ENCODE measurements around the gene DNAH14.
A peak's percentile ranks its signal among the peaks of the same experiment; 100 is the strongest.

Gene DNAH14

DNA sequence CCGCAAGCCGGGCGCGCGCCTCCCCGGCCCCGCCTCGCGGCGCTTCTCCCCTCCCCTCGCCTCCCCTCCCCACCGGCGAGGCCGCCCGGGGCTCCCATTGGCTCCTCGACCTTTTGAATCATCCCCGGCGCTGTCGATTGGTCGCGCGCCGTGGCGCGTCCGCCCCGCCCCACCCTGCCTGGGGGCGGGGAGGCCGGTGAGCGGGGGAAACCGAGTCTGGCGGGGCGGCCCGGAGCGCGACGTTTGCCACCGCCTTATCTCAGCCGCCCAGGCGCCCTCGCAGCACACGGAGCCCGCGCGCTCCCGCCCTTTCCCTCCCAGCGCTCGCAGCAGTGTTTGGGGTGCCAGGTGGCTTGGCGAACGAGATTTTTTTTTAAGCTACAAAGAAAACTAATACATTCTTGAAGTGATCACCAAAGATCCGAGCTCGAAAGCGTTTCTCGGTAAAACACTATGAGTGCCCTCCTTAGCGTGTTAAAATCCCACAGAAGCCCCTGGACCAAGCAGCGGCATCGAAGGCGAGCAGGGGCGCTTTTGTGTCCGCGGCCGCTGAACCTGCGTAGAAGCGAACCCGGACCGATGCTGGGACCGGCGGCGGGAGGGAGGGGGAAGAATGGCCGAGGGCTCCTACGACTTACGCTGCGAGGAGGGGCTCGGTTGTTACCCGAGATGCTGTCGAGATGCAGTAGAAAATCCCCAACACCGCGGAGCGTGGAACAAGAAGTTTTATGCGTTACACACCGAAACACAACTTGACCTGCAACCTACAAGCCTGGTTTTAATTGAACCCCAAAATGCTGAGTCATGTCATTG lies 498.8 kb downstream of the DNAH14 start:
- peak; percentile 92 for DNase-seq (ENCODE audit: low read depth)

DNA sequence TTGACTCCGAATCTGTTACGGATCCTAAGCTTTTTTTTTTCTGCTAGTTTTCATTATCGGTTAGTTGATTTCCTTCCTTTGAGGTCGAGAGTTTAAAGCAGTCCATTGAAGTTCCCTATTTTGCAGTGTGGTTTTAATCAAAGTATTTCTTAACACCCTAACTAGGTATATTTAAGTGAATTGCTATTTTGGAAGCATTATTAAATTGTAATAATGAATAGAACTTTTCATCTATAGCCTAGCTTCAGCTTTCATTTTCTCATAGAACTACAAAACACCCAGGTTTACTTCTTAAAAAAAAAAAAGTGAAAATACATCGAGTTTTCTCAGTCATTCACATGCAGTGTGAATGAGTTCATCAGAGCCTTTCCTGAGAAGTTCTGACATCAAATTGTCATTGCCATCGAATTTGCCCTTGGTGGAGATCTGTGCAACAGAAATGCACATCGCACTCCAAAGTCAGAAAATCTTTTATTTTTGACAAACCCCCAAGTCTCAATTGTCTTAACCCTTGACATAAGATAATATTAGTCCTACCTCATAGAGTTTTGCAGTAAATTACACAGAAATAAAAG lies 499.5 kb downstream of the DNAH14 start:
- no peak for DNase-seq (ENCODE audit: low read depth)

DNA sequence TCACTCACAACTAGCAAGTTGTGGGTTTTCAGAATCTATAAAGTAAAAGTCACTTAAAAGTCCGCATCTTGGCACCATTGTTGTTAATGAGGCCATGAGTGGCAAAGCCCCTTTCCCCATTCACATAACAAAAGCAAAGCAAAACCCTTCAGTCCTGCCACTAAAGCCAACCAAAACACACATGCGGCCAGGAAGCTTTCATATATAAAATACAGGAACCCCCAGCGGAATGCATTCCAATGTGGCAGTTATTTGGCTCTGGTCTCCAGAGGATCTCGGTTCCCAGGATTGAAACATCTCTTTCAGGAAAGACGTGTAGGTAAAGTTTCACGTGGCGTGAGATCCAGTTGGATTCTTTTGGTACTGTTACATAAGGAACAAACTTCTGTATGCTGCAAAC lies 500.8 kb downstream of the DNAH14 start:
- no peak for DNase-seq (ENCODE audit: low read depth)

DNA sequence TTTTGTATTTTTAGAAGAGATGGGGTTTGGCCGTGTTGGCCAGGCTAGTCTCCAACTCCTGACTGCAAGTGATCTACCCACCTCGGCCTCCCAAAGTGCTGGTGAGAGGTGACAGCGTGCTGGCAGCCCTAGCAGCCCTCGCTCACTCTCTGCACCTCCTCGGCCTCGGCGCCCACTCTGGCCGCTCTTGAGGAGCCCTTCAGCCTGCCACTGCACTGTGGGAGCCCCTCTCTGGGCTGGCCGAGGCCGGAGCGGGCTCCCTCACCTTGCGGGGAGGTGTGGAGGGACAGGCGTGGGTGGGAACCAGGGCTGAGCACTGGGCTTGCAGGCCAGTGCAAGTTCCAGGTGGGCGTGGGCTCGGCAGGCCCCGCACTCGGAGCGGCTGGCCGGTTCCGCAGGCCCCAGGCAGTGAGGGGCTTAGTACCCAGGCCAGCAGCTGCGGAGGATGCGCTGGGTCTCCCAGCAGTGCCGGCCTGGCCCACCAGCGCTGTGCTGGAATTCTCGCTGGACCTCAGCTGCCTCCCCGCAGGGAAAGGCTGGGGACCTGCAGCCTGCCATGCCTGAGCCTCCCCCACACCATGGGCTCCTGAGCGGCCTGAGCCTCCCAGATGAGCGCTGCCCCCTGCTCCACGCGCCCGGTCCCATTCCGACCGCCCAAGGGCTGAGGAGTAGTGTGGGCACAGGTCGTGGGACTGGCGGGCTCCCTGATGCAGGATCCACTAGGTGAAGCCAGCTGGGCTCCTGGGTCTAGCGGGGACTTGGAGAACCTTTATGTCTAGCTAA lies 501.8 kb downstream of the DNAH14 start:
- no peak for DNase-seq (ENCODE audit: low read depth)

DNA sequence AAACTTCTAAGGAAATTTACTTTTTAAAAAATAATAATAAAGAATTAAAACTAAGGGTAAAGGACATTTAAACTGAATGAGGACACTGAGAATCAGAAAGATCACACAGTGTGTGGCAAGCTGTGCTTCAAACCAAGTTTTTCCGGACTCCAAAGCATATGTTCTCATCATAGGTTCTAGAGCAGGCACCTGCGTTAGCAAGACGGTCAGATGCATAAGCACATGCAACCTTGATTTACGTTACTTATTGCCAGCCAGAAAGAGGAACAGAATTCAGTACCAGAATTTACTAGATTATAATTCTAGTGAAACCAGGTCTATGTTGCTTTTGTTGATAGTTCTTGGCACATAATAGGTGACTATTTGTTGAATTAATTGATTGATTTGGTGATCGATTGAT lies 504.6 kb downstream of the DNAH14 start:
- DNase-seq (ENCODE audit: low read depth), result no peak

DNA sequence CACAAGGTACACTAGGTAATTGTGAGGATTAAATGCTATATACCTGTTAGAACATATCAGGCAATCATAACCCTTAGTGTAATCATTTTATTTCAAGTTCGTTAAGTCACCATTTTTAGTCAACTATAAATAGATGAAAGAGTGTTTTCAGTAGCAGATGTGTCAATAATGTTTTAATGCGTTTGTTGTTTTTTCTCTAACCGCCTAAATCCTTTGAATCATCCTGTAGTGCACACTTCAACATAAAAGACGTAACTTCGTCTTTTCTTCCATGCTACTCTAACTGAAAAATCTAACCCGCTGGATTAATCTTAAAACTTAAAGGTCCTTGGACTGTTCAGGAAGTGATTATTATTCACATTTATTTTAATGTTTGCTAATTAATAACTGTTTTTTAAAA lies 505.6 kb downstream of the DNAH14 start:
- DNase-seq (ENCODE audit: low read depth), result no peak

DNA sequence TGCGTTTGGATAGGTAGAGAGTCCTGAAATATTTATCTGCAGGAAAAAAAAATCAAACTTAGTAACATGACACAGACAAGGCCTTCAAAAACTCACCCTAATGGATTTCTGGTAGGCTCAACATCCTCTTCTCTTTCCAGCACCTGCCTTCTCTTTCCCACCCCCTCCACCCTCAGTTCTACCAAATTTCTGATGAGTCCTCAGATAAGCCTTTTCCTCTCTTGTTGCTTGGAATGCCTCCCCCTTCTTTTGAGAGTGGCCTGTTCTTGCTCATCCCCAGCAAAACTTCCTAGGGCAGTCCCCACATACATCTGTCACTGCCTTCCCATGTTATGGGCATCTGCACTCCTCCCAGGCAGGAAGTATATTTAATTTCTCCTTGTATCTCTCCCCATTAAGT lies 506.0 kb downstream of the DNAH14 start:
- no peak for DNase-seq (ENCODE audit: low read depth)

DNA sequence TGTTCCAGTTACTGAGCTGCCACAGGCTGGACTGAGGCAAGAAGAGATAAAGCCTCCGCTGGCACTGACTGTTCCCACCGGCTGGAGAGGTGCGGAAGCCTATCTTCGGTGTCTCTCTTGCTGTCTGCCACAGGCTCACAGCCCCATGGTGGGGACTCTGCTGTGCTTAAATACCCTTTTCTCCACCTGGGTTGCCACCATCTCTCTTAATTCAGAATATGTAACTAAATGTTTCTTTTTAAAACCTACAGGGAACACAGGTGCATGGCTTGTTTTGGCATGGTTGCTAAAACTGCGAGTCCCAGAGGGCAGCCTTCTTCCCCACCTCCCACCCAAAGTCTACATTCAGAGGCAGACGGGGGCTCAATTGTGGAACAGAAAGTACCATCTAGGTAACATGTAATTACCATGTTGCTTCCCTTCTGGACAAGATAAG lies 506.5 kb downstream of the DNAH14 start:
- no peak for DNase-seq (ENCODE audit: low read depth)

DNA sequence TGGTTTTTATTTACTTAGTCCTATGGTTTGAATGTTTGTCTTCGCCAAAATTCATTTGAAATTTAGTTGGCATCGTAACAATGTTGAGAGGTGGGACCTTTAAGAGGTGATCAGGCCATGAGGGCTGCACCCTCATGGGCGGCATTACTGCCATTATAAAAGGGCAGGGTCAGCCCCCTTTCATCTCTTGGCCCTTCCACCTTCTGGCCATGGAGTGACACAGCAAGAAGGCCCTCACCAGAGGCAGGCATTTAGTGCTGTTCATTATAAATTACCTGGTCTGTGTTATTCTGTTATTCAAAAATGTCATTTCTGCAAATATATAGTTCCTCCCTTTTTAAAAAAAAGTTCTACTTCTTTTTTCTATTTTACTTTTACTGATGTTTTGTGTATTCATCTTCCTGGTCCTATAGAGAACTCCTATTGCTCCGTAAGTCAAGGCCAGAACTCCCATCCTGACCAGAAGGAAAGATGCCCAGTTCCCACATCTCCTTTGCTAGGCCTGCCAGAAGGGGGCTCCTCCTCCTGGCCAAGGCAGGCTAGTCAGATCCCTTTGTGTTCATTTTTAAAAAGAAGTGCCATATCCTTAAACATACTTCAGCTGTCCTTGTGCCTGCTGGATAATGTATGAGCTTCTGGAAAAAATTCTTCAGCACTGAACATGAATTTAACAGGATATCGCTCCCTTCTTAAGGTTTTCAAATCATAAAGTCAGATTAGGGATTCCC lies 508.4 kb downstream of the DNAH14 start:
- DNase-seq (ENCODE audit: low read depth), result no peak

DNA sequence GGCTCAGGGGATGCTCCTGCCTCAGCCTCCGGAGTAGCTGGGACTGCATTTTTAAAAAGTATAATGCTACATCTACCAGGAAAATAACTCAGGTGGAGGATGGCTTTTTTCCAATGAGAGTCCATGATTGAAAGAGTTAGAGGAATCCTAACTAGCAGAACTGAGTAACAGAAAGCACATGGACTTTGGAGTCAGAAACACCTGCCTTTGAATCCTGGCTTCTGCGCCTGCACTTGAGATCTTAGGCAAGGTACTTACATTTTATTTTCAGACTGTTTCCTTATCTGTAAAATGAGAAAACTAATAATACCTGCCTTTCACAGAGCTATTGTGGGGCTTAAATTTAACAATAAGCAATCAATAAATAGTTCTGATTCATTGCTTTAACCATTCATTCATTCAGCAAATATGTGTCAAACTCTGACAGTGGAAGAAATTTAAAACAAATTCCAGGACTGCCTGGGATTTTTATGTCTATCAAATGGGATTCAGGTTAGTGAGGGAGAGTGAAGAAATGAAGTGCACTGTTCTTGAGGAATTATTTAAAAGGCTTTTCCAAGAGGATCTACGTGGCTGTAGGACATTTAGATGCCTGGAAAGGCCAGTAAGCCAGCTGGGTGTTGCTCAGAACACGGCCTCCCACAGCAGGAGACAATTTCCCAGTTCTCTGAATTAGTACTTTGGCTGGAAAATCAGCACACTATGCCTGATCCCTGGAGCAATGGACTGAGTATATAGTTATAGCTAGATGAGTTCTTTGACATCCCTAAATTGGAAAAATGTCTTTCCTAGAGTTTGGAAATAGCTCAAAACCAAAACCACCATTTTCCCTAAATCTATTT lies 511.1 kb downstream of the DNAH14 start:
- DNase-seq (ENCODE audit: low read depth), result no peak

DNA sequence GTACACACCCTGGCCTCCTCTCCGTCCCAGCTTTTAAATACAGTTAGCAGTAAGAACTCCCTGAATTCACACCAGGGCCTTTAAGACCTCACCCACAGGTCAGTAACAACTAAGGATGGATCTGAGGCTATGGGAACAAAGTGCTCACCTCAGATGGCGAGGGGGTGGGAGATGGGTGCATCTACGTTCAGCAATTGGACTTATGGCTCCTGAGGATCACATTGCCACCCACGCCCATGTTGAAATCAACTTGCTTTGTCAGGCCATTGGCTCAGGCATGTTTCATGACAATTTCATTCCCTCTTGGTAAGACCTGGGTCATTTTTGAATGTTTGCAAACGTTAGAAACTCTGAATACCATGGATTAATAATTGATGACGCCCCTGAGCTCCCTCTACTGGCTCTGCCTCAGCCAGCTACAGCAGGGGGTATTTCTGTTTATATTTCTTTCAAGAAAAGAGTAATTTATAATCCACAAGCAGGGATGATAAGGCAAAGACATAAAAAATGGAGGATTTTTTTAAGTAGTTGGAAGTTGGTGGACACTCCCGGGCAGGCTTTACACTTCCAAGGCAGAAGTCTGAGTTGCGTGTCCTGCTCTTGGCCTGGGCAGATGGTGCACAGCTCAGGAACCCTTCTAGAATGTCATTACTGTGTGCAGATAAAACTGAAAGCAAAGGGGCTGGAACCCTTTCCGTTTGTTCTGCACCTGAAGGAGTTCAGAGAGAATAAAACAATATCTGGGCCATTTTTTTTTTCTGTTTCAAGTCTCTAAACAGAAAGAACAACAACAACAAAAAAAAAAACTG lies 512.0 kb downstream of the DNAH14 start:
- no peak for DNase-seq (ENCODE audit: low read depth)

DNA sequence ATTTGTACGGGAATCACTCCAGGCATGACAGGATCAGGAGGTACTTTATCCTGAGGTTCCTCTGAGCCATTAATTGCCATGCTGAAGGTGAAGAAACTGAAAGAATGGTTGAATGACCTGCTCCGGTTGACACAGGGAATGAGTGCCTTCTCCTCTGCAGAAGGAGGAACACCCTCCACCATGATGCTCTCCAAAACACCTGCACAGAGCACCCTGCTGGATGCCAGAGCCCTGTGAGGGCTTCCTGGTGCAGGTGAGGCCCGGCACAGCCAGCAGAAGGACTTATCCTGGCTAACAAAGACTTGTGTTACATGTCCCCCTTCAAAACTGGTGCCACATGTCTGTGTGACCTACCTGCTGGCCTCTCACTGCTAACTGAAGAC lies 512.6 kb downstream of the DNAH14 start:
- DNase-seq (ENCODE audit: low read depth), result no peak

DNA sequence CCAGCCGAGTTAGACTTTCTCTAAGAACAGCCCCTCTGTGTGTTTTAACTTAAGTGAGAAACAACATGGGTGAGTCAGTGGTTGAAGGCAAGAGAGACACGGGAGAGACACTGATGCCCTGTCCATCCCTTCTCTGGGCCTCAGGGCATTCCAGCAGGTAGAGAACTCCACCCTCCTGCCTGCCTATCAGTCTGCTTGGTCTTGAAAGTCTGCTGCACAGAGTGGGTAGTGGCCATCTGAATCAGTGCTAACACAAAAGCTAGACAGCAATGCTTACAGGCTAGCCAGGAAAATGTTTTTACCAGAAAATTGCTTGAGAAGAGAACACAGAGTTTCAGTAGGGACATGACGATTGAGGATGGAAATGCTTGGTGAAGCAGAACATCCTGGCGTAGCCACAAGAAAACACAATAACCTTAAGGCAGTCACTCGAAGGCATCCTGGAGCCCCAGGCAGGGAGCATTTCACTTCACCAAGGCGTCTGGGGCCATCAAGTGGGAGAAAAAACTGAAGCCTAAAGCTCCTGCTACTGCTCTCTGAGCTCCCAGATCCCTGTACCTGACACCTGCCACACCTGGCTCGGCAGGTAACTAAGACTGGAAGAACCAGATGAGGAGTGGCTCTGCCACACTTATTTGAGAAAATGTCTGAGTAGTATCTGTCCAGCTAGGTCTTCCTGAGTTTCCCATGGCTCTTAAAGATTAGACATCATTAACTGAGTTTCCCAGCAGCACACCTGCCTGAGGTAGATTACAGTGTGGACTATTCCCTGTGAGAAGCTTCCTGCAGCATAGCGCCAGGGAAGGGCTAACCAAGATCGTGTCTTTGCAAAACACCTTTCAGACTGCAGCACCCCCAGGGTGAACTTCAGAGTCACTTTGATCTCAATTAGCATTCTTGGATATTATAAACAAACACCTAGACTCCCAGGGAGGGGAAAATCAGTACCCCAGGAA lies 516.4 kb downstream of the DNAH14 start:
- DNase-seq (ENCODE audit: low read depth), result peak; percentile 41

DNA sequence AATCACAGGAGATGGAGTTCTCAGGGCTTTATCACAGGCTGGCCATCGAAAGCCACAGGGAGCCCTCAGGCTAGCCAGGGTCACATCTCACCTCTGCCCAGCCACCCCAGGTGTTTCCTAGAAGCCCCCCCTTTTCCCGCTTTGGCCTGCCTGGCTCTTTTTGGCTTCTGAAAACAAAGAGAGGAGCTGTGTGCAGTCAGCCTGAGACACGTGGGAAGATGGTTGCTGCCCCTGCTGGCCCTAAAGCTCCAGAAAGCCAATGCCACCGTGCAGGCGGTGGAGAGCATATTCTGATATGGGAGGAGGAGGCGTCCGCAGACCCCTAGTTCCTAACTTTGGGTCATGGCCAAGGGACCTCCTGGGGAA lies 517.1 kb downstream of the DNAH14 start:
- DNase-seq (ENCODE audit: low read depth), result no peak

DNA sequence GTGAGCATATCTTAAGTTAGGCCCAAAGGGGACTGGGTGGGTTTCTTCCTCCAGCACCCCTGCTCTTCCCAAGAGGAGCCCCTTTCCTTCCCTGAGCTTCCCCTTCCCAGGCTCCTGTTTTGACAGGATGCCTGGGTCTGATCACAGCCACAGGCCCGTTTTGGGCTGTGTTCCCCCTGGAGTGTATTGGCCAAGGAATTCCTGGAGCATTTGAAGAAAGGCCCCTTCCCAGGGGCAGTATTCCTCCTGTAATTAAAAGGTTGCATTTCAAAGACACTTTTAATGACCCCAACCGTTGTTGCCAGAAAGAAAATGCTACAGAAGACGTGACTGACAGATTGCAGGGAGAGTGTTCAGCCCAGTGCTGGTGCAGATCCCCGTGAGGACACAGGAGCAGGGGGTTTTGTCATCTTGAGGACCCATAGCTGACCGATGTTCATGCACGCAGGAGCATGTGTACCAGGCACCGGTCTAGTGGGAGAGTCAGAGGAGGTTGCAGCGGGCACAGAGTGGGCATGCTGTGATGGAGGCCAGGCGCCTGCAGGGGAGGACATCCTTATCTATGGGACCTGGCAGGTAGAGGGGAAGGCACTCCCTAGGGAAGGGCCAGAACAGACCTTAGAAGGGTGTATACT lies 517.6 kb downstream of the DNAH14 start:
- DNase-seq (ENCODE audit: low read depth), result no peak

DNA sequence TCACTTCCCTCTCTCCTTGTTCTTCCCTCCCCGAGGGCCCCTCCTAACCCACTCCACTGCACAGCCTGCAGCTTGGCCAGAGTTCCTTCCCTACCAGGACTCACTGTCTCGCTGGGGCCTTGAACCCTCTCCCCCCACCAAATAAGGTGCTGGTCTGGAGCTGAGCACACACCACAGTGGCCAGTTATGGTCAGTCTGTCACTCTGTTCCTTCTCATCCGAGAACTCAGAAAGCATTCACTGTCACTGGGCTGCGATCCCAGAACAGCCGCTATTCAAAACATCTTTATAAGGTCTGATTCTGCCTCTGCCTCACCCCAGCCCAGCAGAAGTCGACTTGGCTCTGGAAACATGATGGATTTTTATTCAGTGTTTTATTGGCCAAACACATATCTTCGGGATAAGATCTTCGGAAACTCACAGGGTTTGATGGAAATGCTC lies 518.2 kb downstream of the DNAH14 start:
- DNase-seq (ENCODE audit: low read depth), result peak; percentile 47

DNA sequence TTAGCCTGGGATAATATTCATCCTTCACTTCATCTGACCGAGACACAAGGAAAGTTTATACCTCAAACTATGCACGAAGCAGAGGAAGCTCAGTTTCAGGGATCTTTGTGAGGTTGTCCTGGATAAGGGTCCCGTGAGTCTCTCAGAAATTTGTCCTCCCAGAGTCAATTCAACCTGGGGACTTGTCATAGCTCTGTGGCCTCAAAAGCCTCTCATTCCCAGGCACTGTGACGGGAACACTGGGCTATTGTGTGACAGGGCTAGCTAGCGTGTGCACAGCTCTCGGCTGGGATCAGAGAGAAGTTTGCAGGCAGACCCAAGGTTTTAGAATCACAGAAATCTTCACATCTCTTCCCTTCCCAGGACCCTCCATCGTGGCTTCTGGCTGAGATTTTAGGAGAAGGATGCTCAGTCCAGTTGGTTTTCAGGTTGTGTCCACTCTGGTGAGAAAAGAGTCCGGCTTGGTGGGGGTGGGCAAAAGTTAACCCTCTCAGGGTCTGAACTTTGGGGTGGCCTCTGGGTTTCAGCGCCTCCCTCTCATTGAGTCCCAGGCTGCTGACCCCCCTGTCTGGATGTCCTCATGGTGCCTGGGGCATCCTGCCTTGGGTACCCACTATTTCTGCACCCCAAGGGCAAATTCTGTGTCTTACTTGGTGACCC lies 518.8 kb downstream of the DNAH14 start:
- no peak for DNase-seq (ENCODE audit: low read depth)
